ENCODE measurements around the gene PCDHGB3. TPM values are rescaled to one million over a fixed set of nuclear protein-coding genes. Genes with fewer than 3 reads are reported as not detected.
"Not testable (repeated sequence)": the region's sequence is repeated elsewhere in the genome, so short reads cannot be mapped to it uniquely, and the experiment has no call there.

The PCDHGB3 gene
- total RNA-seq, 4 donors from 2014 or later: 3.0 to 7.9 (median 4.8) TPM

DNA sequence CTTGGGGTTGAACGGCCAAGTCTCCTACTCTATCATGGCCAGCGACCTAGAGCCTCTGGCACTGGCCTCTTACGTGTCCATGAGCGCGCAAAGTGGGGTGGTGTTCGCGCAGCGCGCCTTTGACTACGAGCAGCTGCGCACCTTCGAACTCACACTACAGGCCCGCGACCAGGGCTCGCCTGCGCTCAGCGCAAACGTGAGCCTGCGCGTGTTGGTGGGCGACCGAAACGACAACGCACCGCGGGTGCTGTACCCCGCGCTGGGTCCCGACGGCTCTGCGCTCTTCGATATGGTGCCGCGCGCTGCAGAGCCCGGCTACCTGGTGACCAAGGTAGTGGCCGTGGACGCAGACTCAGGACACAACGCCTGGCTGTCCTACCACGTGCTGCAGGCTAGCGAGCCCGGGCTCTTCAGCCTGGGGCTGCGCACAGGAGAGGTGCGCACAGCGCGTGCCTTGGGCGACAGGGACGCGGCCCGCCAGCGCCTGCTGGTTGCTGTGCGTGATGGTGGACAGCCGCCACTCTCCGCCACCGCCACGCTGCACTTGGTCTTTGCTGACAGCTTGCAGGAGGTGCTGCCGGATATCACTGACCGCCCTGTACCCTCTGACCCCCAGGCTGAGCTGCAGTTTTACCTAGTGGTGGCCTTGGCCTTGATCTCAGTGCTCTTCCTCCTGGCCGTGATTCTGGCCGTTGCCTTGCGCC lies 29.7 kb downstream of the PCDHGB3 start:
- intact Hi-C loops (cut with DNase I; ENCODE audit: low total_unique reads): no loop called here
- 31 to 33% methylated on average over 23 to 41 of the region's 61 CpGs for WGBS, 2 donors
- TF ChIP-seq POLR2A (IDR thresholded peaks at IDR 0.05): no peak
- TF ChIP-seq, protein P1, sequence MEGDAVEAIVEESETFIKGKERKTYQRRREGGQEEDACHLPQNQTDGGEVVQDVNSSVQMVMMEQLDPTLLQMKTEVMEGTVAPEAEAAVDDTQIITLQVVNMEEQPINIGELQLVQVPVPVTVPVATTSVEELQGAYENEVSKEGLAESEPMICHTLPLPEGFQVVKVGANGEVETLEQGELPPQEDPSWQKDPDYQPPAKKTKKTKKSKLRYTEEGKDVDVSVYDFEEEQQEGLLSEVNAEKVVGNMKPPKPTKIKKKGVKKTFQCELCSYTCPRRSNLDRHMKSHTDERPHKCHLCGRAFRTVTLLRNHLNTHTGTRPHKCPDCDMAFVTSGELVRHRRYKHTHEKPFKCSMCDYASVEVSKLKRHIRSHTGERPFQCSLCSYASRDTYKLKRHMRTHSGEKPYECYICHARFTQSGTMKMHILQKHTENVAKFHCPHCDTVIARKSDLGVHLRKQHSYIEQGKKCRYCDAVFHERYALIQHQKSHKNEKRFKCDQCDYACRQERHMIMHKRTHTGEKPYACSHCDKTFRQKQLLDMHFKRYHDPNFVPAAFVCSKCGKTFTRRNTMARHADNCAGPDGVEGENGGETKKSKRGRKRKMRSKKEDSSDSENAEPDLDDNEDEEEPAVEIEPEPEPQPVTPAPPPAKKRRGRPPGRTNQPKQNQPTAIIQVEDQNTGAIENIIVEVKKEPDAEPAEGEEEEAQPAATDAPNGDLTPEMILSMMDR (IDR thresholded peaks at IDR 0.05): no peak
- H3K4me3 ChIP-seq (ENCODE audit: low read depth, poor library complexity, severe bottlenecking): no peak overlapping the region
- DNase-seq (ENCODE audit: low spot score in 2 of 2): no peak

DNA sequence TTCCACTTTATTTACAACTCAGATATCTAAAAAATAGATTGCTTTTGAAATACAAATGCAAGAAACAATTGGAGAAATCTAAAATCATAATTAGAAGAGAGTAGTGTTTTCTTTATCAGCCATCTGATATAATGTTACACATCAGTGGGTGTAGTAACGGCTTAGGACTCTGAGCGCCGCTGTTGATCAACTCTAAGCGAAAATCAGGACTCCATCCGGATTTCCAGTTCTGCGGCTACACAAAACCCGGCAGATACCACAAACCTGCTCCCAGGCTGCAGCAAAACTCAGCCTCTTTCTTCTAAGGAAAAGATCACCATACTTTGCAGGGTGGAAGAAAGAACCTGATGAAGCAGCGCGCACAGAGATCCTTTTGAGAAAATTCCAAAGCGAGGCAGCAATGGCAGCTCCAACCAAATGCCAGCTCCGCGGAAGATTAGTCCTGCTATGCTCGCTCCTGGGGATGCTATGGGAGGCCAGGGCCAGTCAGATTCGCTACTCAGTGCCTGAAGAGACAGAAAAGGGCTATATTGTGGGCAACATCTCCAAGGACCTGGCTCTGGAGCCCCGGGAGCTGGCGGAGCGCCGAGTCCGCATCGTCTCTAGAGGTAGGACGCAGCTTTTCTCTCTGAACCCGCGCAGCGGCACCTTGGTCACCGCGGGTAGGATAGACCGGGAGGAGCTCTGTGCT lies 32.7 kb downstream of the PCDHGB3 start, which contains the start of gene PCDHGA9:
Gene PCDHGA9 (plus strand): TSS at position 226 of the 691 bp plus-strand sequence. CDS start 175 bp downstream, at position 401.
- no peak within 1 kb of the TSS for H3K4me3 ChIP-seq (ENCODE audit: low read depth, poor library complexity, severe bottlenecking)
- TF ChIP-seq, protein P1 (IDR thresholded peaks at IDR 0.05): no peak
- 14 to 20% methylated on average over 26 to 27 of the region's 27 CpGs for WGBS, 2 donors
- DNase-seq (ENCODE audit: low spot score in 2 of 2): no peak
- intact Hi-C loops (cut with DNase I; ENCODE audit: low total_unique reads): no loop called here

DNA sequence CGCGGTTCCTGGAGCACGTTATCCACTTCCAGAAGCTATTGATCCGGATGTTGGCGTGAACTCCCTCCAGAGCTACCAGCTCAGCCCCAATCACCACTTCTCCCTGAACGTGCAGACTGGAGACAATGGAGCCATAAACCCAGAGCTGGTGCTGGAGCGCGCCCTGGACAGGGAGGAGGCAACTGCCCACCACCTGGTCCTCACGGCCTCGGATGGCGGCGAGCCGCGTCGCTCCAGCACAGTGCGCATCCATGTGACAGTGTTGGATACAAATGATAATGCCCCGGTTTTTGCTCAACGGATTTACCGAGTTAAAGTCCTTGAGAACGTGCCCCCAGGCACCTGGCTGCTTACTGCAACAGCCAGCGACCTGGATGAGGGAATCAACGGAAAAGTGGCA lies 33.3 kb downstream of the PCDHGB3 start:
- no peak for TF ChIP-seq POLR2A (IDR thresholded peaks at IDR 0.05)
- TF ChIP-seq, protein P1 (IDR thresholded peaks at IDR 0.05): no peak
- no peak for DNase-seq (ENCODE audit: low spot score in 2 of 2)
- no peak overlapping the region for H3K4me3 ChIP-seq (ENCODE audit: low read depth, poor library complexity, severe bottlenecking)
- intact Hi-C loops (cut with DNase I; ENCODE audit: low total_unique reads): no loop called here
- WGBS, 2 donors: 32 to 35% methylated on average over 22 of the region's 22 CpGs

DNA sequence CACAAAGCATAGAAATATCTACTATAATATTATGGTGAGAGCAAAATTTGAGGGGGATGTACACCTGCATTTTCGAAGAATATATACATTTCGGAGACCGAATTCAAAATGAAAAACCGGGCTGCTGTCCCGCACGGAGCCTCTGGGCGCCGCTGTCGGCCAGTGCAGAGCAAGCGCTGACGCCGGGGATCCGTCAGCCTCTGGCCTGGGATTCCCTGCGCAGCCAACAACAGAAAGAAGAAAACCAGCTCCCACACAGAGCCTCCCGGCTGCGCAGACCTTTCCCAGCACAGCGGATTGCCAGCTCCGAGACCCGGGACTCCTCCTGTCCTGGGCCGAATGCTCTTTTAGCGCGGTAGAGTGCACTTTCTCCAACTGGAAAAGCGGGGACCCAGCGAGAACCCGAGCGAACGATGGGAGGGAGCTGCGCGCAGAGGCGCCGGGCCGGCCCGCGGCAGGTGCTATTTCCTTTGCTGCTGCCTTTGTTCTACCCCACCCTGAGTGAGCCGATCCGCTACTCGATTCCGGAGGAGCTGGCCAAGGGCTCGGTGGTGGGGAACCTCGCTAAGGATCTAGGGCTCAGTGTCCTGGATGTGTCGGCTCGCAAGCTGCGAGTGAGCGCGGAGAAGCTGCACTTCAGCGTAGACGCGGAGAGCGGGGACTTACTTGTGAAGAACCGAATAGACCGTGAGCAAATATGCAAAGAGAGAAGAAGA lies 37.9 kb downstream of the PCDHGB3 start, which contains the start of gene PCDHGB6:
Gene PCDHGB6 (plus strand): TSS at position 232 of the 716 bp plus-strand sequence. CDS start 182 bp downstream, at position 414.
- intact Hi-C loops (cut with DNase I; ENCODE audit: low total_unique reads): not testable (repeated sequence)
- WGBS, 2 donors: 13 to 18% methylated on average over 35 to 39 of the region's 51 CpGs

DNA sequence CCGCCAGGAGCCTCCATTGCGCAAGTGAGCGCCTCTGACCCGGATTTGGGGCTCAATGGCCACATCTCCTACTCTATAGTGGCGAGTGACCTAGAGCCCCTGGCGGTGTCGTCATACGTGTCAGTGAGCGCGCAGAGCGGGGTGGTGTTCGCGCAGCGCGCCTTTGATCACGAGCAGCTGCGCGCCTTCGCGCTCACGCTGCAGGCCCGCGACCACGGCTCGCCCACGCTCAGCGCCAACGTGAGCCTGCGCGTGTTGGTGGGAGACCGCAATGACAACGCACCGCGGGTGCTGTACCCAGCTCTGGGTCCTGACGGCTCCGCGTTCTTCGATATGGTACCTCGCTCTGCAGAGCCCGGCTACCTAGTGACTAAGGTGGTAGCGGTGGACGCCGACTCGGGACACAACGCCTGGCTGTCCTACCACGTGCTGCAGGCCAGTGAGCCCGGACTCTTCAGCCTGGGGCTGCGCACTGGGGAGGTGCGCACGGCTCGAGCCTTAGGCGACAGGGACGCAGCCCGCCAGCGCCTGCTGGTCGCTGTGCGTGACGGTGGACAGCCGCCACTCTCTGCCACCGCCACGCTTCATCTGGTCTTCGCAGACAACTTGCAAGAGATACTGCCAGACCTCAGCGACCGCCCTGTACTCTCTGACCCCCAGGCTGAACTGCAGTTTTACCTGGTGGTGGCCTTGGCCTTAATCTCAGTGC lies 39.7 kb downstream of the PCDHGB3 start:
- intact Hi-C loops (cut with DNase I; ENCODE audit: low total_unique reads): loop anchor here (10.0 kb wide), 1 partner anchor 145 kb away; no protein-coding TSS in a partner anchor
- TF ChIP-seq, protein P1 (IDR thresholded peaks at IDR 0.05): no peak
- no peak for TF ChIP-seq POLR2A (IDR thresholded peaks at IDR 0.05)
- no peak overlapping the region for H3K4me3 ChIP-seq (ENCODE audit: low read depth, poor library complexity, severe bottlenecking)
- DNase-seq (ENCODE audit: low spot score in 2 of 2): no peak
- 24 to 28% methylated on average over 28 to 38 of the region's 64 CpGs for WGBS, 2 donors

More for the DNA sequence above, 37.9 kb downstream of the PCDHGB3 start, which contains the start of gene PCDHGB6:
- DNase-seq (ENCODE audit: low spot score in 2 of 2); H3K4me3 ChIP-seq (ENCODE audit: low read depth, poor library complexity, severe bottlenecking): not testable (repeated sequence)

Measured in lower leg skin (tissue), 4 donors.